ENCODE results near the gene SFRP4.
"Not testable (repeated sequence)": the region's sequence is repeated elsewhere in the genome, so short reads cannot be mapped to it uniquely, and the experiment has no call there.

Gene SFRP4

DNA sequence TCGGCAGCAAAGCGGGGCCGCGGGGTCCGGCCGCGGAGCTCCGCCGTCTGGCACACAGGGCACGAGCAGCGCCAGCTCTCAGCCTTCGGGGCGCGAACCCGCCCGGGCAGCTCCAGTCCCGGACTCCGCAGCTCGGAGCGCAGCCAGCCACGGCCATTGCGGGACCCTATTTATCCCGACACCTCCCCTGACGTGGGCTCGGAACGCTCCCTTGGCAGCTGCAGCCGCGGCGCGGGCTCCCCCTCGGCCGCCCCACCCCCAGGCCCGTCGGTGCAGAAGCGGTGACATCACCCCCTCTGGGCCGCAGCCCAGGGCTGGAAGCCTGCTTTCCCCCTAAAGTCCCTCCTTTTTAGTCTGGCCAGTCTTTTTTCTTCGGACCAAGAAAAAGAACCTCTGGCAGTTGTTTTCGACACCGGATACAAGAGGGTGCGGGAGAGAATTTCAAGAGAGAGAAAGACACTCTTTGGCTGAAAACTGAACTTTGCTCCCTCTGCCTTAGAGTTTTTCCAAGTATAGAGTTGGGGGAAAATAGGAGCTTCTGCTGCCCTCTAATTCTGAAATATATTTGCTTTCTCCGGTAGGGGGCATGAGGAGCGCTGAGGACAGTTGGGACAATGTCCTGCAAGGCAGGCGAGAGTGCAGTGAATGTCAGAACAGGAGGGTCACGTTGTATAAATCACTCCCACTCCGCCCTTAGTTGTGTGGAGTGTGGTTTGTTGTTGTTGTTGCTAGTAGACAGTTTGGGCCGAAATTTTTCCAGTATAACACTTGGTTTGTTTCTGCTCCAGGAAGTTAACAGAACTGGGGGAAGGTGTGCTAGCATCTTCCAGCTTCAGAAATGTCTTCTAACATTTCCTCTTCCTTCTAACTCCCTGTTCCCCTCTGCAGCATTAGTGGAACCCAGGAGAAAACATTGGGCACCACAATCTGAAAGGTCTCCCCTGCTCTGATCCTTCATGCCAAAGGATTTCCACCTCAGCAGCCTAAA is at the start of gene SFRP4:
Gene SFRP4 (minus strand): TSS at position 145 of the 988 bp plus-strand sequence. CDS start 280 bp downstream, outside the sequence.
- no peak for DNase-seq (ENCODE audit: low read depth in 2 of 2)

DNA sequence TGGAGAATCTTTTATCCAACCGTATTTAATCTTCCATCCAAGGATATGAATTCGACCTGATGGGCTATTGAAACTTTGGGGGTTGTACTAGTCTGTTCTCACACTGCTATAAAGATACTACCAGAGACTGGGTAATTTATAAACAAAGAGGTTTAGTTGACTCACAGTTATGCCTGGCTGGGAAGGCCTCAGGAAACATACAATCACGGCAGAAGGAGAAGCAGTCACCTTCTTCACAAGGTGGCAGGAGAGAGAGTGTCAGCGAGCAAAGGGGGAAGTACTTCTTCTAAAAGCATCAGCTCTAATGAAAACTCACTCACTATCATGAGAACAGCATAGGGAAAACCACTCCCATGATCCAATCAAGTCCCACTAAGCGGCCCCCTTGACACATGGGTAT is 47.6 kb upstream of the SFRP4 start:
- no peak for DNase-seq (ENCODE audit: low read depth in 2 of 2)

DNA sequence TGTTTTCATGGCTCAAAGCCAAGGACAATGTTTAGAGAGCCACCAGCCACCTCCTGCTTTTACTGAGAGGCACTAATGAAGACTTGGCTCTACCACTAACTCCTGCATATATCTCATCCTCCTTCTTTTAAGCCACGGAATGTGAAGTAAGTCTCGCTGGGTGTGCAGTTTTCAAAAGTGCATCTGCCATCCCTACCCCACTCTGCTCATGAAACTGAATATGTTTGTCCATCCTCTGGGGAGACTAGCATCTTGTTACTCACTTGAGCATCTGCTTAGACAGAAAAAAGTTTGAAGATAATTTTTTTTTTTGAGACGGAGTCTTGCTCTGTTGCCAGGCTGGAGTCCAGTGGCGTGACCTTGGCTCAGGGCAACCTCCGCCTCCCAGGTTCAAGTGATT is 44.6 kb upstream of the SFRP4 start:
- DNase-seq (ENCODE audit: low read depth in 2 of 2): no peak

DNA sequence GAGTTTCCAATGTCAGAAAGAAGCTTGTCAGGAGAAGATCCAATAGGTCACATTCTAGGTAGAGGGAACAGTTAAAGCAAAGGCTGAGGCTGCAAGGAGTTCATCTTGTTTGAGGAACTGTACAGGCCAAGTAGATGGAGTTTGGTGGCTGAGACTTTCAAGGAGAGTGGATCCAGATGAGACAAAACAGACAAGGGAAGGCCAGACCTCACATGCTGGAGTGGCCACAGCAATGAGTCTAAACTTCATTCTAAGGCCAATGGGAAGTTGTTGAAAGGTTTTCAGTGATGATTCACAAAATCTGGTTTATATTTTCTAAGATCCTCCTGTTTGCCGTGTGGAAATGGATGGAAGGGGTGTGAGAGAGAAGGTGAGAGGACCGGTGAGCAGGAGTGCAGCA is 43.9 kb upstream of the SFRP4 start:
- DNase-seq (ENCODE audit: low read depth in 2 of 2): no peak

- DNase-seq (ENCODE audit: low read depth in 2 of 2): no peak
These were observed 40.8 kb upstream of the SFRP4 start for GRCh38 chr7:37957221-37957970.

DNA sequence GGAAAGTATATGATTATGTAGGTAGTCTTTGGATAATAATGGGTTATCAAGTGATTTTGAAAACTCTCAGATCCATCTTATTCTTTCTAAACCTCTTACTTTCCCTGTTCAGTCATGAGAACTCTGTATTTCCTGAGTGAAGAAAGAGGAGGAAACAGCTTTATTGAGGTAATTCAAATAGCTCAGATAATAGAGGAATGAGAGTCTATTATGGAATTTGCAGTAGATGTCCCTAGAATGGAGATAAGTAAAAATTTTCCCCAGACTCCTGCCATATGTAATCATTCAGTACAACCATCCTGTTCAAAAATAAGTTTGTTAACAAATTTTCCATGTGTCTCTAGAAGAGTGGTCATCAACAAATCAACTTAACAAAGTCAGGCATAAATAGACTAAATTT is 40.2 kb upstream of the SFRP4 start:
- no peak for DNase-seq (ENCODE audit: low read depth in 2 of 2)

GRCh38 chr7:37954217-37954616 is 37.6 kb upstream of the SFRP4 start:
- not testable (repeated sequence) for DNase-seq (ENCODE audit: low read depth in 2 of 2)

DNA sequence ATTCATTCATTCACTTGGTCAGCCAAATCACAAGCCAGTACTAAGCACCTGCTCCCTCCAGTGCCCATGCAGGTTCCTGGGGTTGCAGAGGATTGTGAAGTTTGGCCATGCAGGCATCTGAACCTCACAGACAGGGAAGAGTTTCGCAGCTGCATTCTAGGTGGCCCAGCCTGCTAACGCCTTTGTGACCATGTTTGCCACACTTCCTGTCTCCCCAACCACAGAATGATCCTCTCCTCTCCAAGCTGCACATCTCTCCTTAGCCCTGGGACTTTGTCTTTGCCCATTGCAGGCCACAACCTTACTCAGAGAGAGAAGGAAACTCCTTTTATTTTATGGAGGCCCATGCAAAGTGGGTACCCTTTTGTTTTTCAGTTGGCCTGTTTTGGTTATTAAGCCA is 35.6 kb upstream of the SFRP4 start:
- no peak for DNase-seq (ENCODE audit: low read depth in 2 of 2)

DNA sequence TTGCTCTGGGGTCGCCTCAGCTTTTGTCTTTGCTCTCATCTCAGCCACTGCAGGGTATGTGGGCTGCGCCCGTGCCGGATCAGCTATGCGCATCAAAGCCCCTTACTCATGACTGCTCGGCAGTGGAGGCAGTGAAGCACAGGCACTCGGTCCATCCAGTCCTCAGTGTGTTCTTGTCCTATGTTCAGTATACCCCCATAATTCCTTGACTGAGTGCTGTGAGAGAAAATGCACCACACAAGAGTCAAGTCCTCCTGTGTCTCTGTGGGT is 31.3 kb upstream of the SFRP4 start:
- DNase-seq (ENCODE audit: low read depth in 2 of 2): no peak

DNA sequence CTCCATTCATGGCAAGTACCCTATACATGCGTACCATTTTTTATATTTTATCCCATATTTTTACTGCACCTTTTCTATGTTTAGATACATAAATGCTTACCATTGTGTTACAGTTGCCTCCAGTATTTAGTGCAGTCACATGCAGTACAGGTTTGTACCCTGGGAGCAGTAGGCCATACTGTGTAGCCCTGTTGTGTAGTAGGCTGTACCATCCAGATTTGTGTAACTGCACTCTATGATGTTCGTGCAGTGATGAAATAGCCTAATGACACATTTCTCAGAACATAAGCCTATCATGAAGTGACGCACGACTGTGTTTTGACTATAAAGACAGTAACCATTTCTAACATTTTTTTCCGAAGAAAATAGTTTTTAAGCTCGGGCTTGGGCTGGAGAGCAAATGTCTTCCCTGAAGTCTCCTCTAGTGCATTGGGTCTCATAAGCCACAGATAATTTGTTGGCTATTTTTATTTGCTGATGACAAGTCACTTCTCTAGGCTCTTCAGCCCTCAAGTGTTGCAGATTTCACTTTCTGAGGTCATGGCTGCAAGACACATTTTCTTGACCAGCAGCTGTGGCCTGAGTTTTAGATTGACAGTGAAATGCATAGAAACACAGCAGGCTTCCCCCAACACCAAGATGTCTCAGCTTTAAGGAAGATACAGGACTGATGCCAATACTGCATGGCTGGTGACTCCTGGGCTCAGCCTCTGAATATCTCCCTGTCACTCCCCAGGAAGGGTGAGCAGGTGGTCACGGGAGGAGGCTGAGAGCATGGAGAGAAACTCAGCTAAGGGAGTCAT is 30.7 kb upstream of the SFRP4 start:
- no peak for DNase-seq (ENCODE audit: low read depth in 2 of 2)

DNA sequence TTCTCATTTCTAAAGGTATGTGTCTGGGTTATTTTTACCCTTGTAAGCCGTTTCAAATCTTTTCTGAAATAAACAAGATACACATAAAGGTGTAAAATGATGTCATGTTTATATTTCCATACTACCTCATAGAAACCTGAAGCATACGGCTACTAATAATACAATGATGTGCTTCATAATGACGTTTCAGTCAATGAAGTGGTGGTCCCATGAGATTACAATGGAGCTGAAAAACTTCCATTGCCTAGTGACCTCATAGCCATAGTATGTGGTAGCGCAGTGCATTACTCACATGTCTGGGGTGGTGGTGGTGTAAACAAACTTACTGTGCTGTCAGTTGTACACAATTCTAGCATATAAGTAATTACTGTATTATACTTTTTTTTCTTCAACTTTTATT is 28.7 kb upstream of the SFRP4 start:
- no peak for DNase-seq (ENCODE audit: low read depth in 2 of 2)

DNA sequence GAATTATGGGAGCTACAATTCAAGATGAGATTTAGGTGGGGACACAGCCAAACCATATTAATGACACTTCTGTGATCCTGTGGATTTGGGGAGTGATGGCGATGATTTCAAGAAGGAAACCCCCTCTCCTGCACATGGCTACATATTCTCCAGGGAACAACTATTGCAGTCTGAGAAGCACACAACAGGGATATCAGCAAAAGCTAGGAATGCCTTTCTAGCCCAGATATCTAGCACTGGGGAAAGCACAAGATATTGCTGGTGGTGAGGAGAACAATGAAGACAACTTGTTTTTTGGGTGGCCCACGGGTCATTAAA is 28.1 kb upstream of the SFRP4 start:
- DNase-seq (ENCODE audit: low read depth in 2 of 2): no peak

GRCh38 chr7:37943905-37944736 is 27.5 kb upstream of the SFRP4 start:
- DNase-seq (ENCODE audit: low read depth in 2 of 2): no peak

DNA sequence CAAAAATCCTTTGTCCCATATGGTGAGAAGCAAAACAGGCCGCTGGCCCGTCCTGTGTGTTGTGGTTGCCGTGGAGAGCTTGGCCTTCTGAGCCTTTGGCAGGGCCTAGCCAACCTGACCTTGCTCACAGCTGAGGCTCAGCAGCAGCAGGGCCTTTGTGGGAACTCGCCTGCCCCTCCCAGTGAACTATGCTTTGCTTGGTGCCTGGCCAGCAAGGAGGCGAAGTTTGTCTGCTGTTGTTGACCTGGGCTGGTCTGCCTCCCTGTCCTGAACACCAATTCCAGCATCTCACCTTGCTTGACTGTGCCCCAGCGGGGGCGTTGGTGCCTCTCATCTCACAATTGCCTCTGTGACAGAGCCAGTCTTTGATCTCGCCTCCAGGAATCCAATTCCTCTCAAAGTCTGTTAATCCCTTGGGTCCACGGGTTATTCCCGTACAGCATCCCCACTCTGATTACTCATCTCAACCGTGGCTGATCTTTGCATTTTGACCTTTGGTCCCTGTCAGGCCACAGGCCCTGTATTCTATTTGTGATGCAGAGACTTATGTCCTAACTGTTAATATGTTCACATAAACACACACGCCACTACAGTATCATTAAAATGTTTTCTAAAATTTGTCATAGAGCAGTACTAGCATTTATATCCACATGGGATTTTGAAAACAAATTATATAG is 26.5 kb upstream of the SFRP4 start:
- no peak for DNase-seq (ENCODE audit: low read depth in 2 of 2)

DNA sequence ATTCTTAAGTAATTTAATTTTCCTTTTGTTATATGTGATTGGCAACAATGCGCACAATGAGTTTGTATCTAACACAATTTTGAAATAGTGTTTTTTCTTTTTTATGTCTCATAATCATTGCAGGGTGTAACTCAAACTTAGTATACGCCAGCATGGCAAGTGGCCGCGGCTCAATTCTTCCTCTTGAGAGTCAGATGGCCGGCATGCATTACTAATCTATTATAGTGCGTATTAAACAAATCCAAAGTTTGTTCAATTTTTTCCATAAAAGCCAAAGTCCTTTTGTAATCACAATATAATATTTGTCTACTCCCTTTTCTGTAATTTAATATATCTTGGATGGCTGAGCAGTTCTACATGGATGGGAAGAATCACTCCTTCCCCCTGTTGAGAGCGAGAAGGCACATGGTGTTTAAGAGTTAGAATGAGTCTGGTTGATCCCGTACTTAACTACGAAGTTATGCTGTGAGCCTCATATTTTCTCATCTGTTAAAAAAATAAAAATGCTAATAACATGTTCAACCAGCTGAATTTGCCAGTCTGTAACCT is 16.5 kb upstream of the SFRP4 start:
- no peak for DNase-seq (ENCODE audit: low read depth in 2 of 2)

- no peak for DNase-seq (ENCODE audit: low read depth in 2 of 2)
These were observed 15.9 kb upstream of the SFRP4 start for GRCh38 chr7:37932543-37932942.

- DNase-seq (ENCODE audit: low read depth in 2 of 2): no peak
These were observed 13.8 kb upstream of the SFRP4 start for GRCh38 chr7:37930226-37930948.

GRCh38 chr7:37928878-37929277 is 12.3 kb upstream of the SFRP4 start:
- DNase-seq (ENCODE audit: low read depth in 2 of 2): no peak

- DNase-seq (ENCODE audit: low read depth in 2 of 2): no peak
These were observed 11.3 kb upstream of the SFRP4 start for GRCh38 chr7:37927773-37928444.

Measured in stimulated activated CD4-positive, alpha-beta T cell treated with anti-CD3 and anti-CD28 coated beads, Interleukin-1b, Interleukin-23, amount 100 ng/mL, for 1 hour (primary cell).